Body of pancreas (tissue), 4 donors: ENCODE measurements around the gene MIOS.

Experiments
- CTCF ChIP-seq, 7 experiments: fragments of 450-650 bp in 4 of 7; fragments of 200-600 bp in 3 of 7; sonication (generic) in 3 of 7; IDR thresholded peaks; one replicate each; pipeline ENCODE4 v1.5.1; 2016 to 2019; ENCODE audit warnings: antibody characterized with exemption in 7 of 7
- POLR2A ChIP-seq, 3 donors: fragments of 450-650 bp; IDR thresholded peaks; one replicate each; pipeline ENCODE4 v1.6.1; 2016; ENCODE audit warnings: antibody characterized with exemption in 3 of 3, mild to moderate bottlenecking in 2 of 3

GRCh38 chr7:7613210-7613609 lies 46.5 kb downstream of the MIOS start:
- TF ChIP-seq CTCF (IDR thresholded peaks at IDR 0.05) (no peak), POLR2A (IDR thresholded peaks at IDR 0.05) (no peak)
